ENCODE measurements around the gene SAMM50.

SAMM50 gene

GRCh38 chr22:43995057-43995685 is 39.9 kb downstream of the SAMM50 start:
- peak overlapping the region; percentile 86 to 90 for H3K4me3 Mint-ChIP-seq
- DNase-seq = no peak
- H3K4me1 Mint-ChIP-seq = peaks cover 47 to 74% of the 10 kb centered on the region in 2 donors
- H3K27ac Mint-ChIP-seq = peak overlapping the region; percentile 59
- H3K36me3 Mint-ChIP-seq = peaks cover 64 to 76% of the 10 kb centered on the region in 2 donors
- no peaks in the 10 kb centered on the region for H3K9me3 Mint-ChIP-seq
- H3K27me3 Mint-ChIP-seq = no peaks in the 10 kb centered on the region
- ATAC-seq (replicated peaks) = no peak

- Mint-ChIP-seq H3K36me3 (peaks cover 65 to 79% of the 10 kb centered on the region in 2 donors), H3K27ac (peak overlapping the region; percentile 98), H3K9me3 (no peaks in the 10 kb centered on the region), H3K27me3 (no peaks in the 10 kb centered on the region), H3K4me1 (peaks cover 49 to 78% of the 10 kb centered on the region in 2 donors), H3K4me3 (peak overlapping the region; percentile 86 to 90)
- DNase-seq (no peak), ATAC-seq (replicated peaks) (peak; percentile 17 to 22)
These were observed 40.5 kb downstream of the SAMM50 start for GRCh38 chr22:43995798-43996169.

DNA sequence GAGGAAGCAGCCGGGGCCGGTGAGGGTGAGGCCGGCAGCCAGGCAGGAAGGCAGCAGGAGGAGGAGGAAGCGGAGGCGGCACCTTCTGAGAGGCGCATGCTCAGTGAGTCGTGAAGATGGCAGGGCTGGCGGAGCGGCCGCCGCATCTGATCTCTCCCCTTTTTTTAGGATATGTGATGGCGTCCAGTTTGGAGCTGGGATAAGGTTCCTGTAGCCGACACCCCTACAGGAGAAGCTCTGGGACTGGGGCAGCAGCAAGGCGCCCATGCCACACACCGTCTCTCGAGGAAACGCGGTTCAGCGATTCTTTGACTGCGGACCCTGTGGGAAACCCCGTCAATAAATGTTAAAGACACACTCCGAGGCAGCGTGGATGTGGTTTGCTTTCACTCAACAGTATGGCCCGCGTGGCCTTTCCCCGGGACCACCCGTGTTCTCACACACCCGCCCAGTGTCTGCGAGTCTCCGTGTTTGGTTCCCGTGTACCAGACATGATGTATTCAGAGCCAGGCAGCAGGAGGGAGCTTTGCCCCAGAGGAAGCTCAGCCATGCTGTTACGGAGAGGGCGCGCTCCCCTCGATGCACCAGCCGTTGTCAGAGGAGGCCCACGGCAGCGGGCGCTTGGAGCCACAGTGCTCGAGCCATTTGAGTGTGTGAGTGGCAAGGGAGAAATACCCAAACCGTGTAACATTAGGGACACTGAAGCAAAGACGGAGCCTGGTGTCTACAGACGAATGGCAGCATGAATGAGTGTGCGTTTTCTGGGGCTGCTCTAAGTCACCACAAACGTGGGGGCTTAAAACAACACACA is 41.1 kb downstream of the SAMM50 start:
- Mint-ChIP-seq H3K9me3 (no peaks in the 10 kb centered on the region), H3K27ac (peak overlapping the region; percentile 98)
- ATAC-seq (replicated peaks) = peak; percentile 83 to 84

DNA sequence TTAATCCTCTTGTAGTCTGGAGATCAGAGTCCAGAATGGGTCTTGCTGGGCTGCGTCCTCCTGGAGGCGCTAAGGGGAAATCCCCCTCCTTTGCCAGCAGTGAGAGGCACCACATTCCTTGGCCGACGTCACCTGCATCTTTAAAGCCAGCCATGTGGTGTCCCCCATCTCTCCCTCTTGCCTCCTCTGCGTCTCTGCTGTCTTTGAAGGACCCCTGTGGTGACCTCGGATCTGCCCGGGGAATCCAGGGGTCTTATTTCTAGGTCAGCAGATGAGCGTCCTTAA is 41.7 kb downstream of the SAMM50 start:
- ATAC-seq (replicated peaks) = no peak
- Mint-ChIP-seq H3K27ac (peak overlapping the region; percentile 98), H3K9me3 (no peaks in the 10 kb centered on the region), H3K27me3 (no peaks in the 10 kb centered on the region), H3K4me3 (peak overlapping the region; percentile 37 to 90), H3K4me1 (peaks cover 49 to 80% of the 10 kb centered on the region in 2 donors), H3K36me3 (peaks cover 63 to 82% of the 10 kb centered on the region in 2 donors)
- DNase-seq = no peak

More for the DNA sequence above, 41.1 kb downstream of the SAMM50 start:
- Mint-ChIP-seq H3K36me3 (peaks cover 67 to 83% of the 10 kb centered on the region in 2 donors), H3K4me1 (peaks cover 49 to 80% of the 10 kb centered on the region in 2 donors), H3K27me3 (no peaks in the 10 kb centered on the region), H3K4me3 (peak overlapping the region; percentile 86 to 90)
- DNase-seq = peak; percentile 68

- DNase-seq = no peak
- Mint-ChIP-seq H3K27me3 (no peaks in the 10 kb centered on the region), H3K27ac (peak overlapping the region; percentile 67), H3K4me1 (peaks cover 43 to 66% of the 10 kb centered on the region in 2 donors), H3K9me3 (no peaks in the 10 kb centered on the region), H3K4me3 (no peak overlapping the region), H3K36me3 (peaks cover 52 to 63% of the 10 kb centered on the region in 2 donors)
- ATAC-seq (replicated peaks) = no peak
These were observed 43.5 kb downstream of the SAMM50 start for GRCh38 chr22:43998679-43999264.

- Mint-ChIP-seq H3K9me3 (no peaks in the 10 kb centered on the region), H3K36me3 (peaks cover 48 to 61% of the 10 kb centered on the region in 2 donors), H3K27ac (peak overlapping the region; percentile 87), H3K4me1 (peaks cover 38 to 60% of the 10 kb centered on the region in 2 donors), H3K4me3 (no peak overlapping the region), H3K27me3 (no peaks in the 10 kb centered on the region)
- no peak for DNase-seq
- ATAC-seq (replicated peaks) = no peak
These were observed 44.1 kb downstream of the SAMM50 start for GRCh38 chr22:43999378-43999777.

DNA sequence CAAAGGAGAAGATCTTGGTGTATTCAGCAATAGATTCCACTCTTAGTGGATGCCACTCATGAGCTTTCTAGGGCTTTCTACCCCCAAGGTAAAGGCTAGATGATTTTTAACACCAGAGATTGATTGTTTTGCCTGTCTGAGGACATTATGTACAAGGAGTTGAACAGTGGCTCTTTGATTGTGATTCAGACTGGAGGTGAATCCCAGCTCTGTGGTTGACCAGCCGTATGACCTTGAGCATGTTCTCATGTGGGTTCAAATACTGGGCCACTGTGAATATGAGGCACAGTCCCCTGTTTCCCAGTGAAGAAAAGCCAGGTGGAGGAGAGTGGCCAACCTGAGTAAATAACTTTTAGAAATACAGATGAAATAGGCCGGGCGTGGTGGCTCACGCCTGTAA is 44.9 kb downstream of the SAMM50 start:
- DNase-seq = no peak
- H3K4me3 Mint-ChIP-seq = no peak overlapping the region
- H3K9me3 Mint-ChIP-seq = no peaks in the 10 kb centered on the region
- no peak overlapping the region for H3K27ac Mint-ChIP-seq
- no peak for ATAC-seq (replicated peaks)
- peaks cover 35 to 52% of the 10 kb centered on the region in 2 donors for H3K4me1 Mint-ChIP-seq
- peaks cover 44 to 56% of the 10 kb centered on the region in 2 donors for H3K36me3 Mint-ChIP-seq
- H3K27me3 Mint-ChIP-seq = no peaks in the 10 kb centered on the region

DNA sequence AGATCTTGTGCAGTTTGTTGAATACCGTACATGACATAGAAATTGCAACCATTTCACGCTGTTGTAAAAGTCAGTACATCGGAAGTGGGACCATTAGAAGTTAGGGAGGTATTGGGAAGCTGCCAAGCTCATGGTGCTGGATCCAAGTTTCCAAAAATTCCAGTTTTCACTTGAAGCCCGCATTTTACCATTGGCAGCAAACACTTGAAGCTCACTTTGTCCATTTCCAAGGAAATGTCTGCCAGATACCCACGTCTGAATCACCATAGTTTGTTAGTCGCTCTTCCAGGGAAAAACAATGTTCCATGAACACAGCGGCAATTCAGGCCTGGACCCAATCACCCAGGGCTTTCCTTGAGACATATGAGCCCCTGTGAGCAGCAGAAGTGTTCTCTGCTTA is 46.3 kb downstream of the SAMM50 start:
- Mint-ChIP-seq H3K36me3 (peaks cover 45 to 58% of the 10 kb centered on the region in 2 donors), H3K27ac (no peak overlapping the region), H3K27me3 (no peaks in the 10 kb centered on the region), H3K9me3 (peaks cover 0 to 2% of the 10 kb centered on the region in 2 donors), H3K4me3 (no peak overlapping the region), H3K4me1 (peaks cover 22 to 43% of the 10 kb centered on the region in 2 donors)
- ATAC-seq (replicated peaks) (no peak), DNase-seq (no peak)

DNA sequence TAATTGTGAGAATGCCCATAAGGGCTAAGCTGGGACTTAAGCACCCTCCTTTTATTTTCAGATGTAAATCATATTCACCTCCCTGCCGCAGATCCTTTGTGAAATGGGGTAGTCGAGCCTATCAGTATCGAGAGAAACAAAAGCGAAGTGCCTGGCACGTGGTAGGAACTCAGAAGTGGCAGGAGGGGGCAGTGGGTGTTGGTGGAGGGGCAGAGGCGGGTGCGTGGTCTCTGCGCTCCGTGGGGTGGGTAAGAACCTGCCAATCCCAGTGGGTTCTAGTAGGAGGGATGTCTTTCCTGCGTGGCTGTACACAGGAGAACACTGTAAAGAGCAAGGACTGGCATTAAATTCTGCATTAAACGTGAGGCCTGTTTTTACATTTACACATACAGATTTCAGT is 47.1 kb downstream of the SAMM50 start:
- Mint-ChIP-seq H3K27me3 (no peaks in the 10 kb centered on the region), H3K36me3 (peaks cover 41 to 57% of the 10 kb centered on the region in 2 donors), H3K4me1 (peaks cover 15 to 35% of the 10 kb centered on the region in 2 donors), H3K27ac (no peak overlapping the region), H3K9me3 (peaks cover 0 to 2% of the 10 kb centered on the region in 2 donors), H3K4me3 (no peak overlapping the region)
- ATAC-seq (replicated peaks) (no peak), DNase-seq (no peak)

DNA sequence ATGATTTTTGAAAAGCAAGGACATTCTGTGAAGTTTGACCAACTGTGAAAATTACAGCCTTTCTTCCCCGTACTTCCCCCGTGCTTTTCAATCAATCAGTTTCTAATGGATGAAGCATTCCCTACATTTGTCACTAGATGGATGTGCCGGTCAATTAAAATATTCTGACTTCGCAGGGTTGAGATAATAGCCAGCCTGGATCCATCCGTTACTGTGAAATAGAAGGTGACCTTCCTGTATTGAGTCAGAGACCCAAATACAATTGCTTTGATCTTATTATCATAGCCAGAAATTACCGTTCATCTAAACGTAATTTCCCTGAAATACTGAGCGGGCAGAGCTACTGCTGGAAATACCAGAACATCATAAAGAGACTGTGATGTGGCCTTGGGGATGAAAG is 47.8 kb downstream of the SAMM50 start:
- ATAC-seq (replicated peaks) (no peak), DNase-seq (no peak)
- peaks cover 0 to 2% of the 10 kb centered on the region in 2 donors for H3K9me3 Mint-ChIP-seq
- no peak overlapping the region for H3K27ac Mint-ChIP-seq
- peaks cover 36 to 58% of the 10 kb centered on the region in 2 donors for H3K36me3 Mint-ChIP-seq
- peaks cover 13 to 32% of the 10 kb centered on the region in 2 donors for H3K4me1 Mint-ChIP-seq
- H3K4me3 Mint-ChIP-seq = no peak overlapping the region
- no peaks in the 10 kb centered on the region for H3K27me3 Mint-ChIP-seq

GRCh38 chr22:44003405-44004103 is 48.3 kb downstream of the SAMM50 start:
- H3K9me3 Mint-ChIP-seq = peaks cover 0 to 2% of the 10 kb centered on the region in 2 donors
- peaks cover 12 to 26% of the 10 kb centered on the region in 2 donors for H3K4me1 Mint-ChIP-seq
- no peak overlapping the region for H3K4me3 Mint-ChIP-seq
- ATAC-seq (replicated peaks) = no peak
- DNase-seq = no peak
- peaks cover 31 to 52% of the 10 kb centered on the region in 2 donors for H3K36me3 Mint-ChIP-seq
- no peak overlapping the region for H3K27ac Mint-ChIP-seq
- H3K27me3 Mint-ChIP-seq = no peaks in the 10 kb centered on the region

DNA sequence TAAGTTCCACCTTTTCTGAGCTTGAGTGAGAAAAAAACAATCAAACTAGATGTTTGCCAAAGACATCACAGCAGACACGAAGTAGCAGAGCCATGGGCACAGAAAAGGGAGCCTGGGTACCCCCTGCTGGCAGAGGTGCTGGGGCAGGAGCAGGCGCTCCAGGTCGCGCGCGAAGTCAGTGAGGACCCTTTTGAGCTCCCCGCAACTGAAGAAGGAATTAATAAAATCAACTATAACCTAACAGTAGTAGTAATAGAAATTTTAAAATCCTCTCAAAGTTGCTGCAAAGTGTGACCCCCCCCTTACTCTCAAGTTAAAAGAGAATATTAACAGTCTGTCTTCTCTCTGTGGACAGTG is 48.8 kb downstream of the SAMM50 start:
- H3K36me3 Mint-ChIP-seq = peaks cover 25 to 47% of the 10 kb centered on the region in 2 donors
- H3K27me3 Mint-ChIP-seq = no peaks in the 10 kb centered on the region

GRCh38 chr22:44005524-44005923 is 50.3 kb downstream of the SAMM50 start:
- H3K27ac Mint-ChIP-seq = no peak overlapping the region
- ATAC-seq (replicated peaks) (peak; percentile 63 to 77), DNase-seq (no peak)
- peaks cover 4 to 9% of the 10 kb centered on the region in 2 donors for H3K4me1 Mint-ChIP-seq
- H3K36me3 Mint-ChIP-seq = peaks cover 21 to 41% of the 10 kb centered on the region in 2 donors
- peaks cover 0 to 2% of the 10 kb centered on the region in 2 donors for H3K9me3 Mint-ChIP-seq
- H3K4me3 Mint-ChIP-seq = no peak overlapping the region
- H3K27me3 Mint-ChIP-seq = no peaks in the 10 kb centered on the region

More for the DNA sequence above, 48.8 kb downstream of the SAMM50 start:
- no peak for DNase-seq
- ATAC-seq (replicated peaks) = no peak
- H3K27ac Mint-ChIP-seq = no peak overlapping the region
- H3K9me3 Mint-ChIP-seq = peaks cover 0 to 2% of the 10 kb centered on the region in 2 donors
- peaks cover 8 to 21% of the 10 kb centered on the region in 2 donors for H3K4me1 Mint-ChIP-seq
- no peak overlapping the region for H3K4me3 Mint-ChIP-seq

- Mint-ChIP-seq H3K36me3 (peaks cover 0 to 20% of the 10 kb centered on the region in 2 donors), H3K9me3 (peaks cover 0 to 1% of the 10 kb centered on the region in 2 donors), H3K27ac (no peak overlapping the region), H3K27me3 (no peaks in the 10 kb centered on the region), H3K4me3 (no peak overlapping the region), H3K4me1 (peaks cover 5 to 15% of the 10 kb centered on the region in 2 donors)
- no peak for ATAC-seq (replicated peaks)
- DNase-seq = no peak
These were observed 56.9 kb downstream of the SAMM50 start for GRCh38 chr22:44012162-44012561.
